ENCODE results near the gene FOXC2.

Gene FOXC2

DNA sequence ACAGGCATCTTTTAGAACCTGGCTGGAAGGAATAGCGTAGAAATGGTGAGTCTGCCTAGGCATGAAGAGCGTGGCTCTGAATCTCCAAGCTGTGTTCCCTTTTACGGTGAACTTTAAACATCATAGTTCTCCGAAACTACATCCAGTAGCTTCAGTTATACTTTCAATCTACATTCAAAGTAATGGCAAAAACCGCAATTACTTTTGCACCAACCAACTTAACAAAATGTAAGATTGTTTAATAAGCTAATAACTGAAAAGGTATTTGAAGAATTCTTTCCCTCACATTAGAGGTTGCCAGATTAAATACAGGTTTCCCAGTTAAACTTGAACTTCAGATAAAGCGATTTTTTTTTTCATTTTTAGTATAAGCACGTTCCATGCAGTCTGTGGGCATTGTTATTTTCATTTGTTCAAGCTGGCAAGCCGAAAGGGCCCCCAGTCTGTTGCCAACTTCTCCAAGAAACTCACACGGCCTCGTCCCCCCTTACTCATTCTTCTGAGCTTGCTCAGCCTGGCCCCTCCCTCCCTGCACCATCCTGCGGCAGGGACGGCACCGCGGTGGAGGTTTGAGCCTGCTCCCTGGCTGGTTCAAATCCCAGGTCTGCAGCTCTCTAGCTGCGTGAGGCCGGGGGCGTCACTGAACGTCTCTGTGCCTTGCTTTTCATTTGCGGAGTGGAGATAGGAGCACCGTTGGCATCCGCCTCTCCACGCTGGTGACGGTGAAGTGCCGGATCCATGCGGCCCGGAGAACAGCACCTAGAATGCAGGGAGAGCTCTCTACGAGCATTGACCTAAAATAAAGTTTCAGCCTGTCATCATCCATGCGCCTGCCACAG is 8.1 kb upstream of the FOXC2 start:
- DNase-seq: no peak

DNA sequence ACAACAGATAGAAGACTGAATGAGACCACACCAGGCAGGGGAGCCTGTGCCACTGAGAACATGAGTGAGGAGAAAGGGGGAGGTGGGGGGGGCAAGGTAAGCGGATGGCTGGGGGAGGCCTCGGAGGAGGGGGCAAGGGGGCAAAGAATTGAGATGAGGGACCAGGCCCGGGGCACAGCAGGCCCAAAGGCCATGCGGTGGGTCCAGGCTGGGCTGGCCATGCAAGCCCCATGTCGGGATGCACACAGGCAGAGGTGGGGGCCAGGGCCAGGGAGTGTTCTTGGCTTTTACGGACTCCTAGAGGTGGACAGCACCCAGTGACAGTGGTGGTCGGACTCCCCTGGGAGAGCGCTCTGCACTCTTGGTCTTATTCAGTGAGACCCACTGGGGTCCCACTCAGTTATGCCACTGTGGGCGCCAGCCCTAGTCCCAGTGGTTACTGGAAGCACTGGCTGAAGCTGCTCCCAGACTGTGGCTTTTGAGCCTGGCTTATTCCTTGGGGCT is 6.8 kb upstream of the FOXC2 start:
- DNase-seq: no peak

GRCh38 chr16:86562356-86562755 is 4.3 kb upstream of the FOXC2 start:
- no peak for DNase-seq

DNA sequence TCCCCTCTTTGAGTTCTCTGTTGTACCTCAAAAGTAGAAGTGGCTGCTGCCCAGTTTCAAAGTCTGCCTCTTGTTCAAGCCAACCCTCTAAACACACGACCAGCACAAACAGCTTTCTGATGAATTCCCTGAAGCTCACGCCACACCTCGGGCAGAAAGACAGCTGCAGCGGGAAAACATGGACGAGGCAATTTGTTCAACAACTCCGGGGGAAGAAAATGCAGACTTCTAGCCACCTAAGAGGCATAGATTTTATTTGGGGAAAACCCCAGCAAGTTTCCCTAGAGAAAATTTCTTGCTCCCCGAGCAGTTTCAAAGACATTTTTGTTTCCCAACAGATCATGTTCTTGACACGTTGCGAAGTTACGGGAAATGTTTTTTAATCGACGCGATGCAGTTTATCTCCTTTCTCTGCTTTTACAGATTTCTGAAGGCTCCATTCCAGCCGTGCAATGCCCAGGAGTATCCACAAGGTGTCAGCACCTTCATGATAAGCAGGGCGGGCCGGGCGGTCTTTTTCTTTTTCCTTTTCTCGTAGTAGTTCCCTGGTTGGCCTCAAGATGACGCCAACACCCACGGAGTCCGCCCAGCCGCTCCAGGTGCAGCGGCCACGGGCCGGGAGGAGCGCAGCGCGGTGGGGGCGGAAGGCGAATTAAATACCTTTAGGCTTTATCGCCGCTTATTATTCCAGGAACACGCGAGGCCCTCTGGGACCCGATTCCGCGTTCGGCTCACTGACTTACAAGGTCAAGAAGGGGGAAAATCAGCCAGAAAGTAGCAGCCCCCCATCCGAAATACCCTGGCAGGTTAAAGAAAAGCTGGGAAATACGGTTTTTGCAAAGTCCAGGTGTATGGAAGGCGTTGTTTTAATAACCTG is 2.9 kb upstream of the FOXC2 start:
- peak; percentile 83 for DNase-seq

- DNase-seq: no peak
These were observed 1.4 kb upstream of the FOXC2 start for GRCh38 chr16:86565181-86565631.

DNA sequence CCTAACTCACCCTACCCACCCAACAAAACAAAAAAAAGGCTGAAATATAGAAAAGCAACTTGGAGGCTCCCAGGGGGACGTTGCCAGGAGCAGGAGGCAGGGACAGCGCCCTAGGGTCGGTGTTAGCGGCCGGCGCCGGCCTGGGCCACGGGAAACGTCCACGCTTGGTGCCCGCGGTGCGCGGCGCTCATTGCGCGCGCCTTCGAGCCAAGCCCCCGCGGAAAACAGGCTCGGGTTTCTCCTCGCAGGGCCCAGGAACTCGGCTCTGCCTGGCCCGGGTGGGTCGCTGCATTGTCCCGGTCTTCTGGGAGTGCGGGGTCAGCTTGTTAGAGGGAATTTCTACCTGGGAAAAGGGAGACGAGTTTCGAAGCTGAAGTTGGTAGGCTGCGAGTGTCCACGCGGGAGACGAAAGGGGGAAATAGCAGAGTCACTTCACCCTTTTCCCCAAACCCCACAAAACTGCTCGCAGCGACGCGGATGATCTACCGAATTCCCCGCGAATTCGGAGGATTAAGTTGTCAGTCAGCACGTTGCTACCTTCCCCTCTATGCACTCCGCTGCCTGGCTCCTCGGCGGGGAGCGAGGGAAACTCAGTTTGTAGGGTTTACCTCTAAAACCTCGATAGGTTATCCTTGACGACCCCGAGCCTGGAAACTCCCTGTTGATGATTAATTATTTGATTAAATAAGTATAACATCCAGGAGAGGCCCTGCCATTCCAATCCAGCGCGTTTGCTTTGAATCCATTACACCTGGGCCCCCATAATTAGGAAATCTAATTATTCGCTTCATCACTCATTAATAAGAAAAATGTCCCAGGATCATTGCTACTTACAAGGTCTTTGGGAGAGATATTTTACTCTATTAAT is 751 bp upstream of the FOXC2 start:
- no peak for DNase-seq

DNA sequence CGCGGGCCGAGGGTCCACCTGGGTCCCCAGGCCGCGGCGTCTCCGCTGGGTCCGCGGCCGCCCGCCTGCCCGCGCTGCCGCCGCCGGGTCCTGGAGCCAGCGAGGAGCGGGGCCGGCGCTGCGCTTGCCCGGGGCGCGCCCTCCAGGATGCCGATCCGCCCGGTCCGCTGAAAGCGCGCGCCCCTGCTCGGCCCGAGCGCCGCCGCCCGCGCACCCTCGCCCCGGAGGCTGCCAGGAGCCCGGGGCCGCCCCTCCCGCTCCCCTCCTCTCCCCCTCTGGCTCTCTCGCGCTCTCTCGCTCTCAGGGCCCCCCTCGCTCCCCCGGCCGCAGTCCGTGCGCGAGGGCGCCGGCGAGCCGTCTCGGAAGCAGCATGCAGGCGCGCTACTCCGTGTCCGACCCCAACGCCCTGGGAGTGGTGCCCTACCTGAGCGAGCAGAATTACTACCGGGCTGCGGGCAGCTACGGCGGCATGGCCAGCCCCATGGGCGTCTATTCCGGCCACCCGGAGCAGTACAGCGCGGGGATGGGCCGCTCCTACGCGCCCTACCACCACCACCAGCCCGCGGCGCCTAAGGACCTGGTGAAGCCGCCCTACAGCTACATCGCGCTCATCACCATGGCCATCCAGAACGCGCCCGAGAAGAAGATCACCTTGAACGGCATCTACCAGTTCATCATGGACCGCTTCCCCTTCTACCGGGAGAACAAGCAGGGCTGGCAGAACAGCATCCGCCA is 504 bp downstream of the FOXC2 start:
- DNase-seq: no peak

- no peak for DNase-seq
These were observed 1.3 kb downstream of the FOXC2 start for GRCh38 chr16:86567701-86568581.

DNA sequence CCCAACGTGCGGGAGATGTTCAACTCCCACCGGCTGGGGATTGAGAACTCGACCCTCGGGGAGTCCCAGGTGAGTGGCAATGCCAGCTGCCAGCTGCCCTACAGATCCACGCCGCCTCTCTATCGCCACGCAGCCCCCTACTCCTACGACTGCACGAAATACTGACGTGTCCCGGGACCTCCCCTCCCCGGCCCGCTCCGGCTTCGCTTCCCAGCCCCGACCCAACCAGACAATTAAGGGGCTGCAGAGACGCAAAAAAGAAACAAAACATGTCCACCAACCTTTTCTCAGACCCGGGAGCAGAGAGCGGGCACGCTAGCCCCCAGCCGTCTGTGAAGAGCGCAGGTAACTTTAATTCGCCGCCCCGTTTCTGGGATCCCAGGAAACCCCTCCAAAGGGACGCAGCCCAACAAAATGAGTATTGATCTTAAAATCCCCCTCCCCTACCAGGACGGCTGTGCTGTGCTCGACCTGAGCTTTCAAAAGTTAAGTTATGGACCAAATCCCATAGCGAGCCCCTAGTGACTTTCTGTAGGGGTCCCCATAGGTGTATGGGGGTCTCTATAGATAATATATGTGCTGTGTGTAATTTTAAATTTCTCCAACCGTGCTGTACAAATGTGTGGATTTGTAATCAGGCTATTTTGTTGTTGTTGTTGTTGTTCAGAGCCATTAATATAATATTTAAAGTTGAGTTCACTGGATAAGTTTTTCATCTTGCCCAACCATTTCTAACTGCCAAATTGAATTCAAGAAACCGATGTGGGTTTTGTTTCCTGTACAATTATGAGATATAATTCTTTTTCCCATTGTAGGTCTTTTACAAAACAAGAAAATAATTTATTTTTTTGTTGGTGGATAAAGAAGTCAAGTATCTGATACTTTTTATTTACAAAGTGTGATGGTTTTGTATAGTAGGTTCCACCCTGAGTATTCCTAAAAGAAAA is 2.3 kb downstream of the FOXC2 start:
- DNase-seq: no peak

- no peak for DNase-seq
These were observed 3.2 kb downstream of the FOXC2 start for GRCh38 chr16:86569701-86570447.

DNA sequence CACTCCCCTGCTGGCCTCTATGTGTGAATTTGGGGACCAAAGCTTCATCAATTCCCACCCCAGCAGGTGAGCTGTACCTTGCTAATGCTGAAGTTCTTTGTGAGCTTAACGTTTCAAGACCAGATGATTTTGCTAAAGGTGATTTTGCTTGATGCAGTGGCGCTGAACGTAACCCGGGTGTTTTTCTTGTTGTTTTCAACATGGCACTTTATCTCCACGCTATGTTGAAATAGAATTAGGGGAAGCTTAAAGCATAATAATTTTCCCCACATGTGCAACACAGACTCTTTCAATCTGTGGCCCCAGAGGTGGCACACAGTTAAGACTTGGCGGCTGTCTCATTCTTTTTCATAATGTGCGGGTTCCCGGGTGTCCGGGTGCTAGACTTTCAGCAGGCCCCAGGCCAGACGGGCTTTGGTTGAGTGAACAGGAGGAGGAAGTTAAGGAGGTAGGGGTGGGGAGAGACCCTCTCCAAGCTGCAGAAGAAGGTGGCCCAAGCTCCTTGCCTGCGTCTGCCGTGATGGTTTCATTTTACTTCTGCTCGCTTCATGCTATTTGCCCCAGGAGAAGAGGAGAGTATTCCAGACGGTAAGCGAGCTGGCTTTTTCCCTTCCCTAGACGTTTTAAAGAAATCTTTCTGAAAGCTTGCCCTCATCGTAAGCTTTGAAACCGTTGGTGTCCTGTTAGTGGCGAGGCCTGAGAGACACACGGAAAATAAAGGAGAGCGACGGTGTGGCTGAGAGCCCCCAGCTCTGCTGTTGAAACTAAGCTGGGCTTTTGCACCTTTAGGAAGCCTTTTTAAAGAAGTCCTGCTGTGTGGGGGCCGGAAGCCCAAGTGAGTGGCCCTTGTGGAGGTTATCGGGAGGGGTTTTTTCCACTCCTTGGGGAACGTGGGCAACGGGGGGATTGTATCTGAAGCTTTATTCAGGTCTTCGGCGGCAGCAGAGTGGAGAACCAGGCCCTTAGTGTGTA is 4.2 kb downstream of the FOXC2 start:
- DNase-seq: no peak

DNA sequence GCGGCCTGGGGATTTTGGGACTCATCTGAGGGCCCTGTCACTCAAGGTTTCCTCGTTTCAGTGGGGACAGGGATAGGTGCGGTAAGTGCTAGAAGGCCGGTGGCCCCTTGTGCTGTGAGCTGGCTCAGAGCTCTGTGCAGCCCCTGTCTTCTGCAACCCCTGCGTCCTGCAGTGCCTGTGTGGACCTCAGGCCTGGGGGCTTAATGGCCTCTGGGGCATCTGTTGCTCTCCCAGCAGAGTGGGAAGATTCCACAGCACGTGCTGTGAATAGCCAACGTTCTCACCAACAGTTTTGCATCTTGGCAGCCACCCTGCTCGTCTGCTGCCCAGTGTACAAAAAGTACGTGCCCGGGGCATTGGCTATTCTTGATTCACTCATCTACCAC is 4.9 kb downstream of the FOXC2 start:
- DNase-seq: no peak

DNA sequence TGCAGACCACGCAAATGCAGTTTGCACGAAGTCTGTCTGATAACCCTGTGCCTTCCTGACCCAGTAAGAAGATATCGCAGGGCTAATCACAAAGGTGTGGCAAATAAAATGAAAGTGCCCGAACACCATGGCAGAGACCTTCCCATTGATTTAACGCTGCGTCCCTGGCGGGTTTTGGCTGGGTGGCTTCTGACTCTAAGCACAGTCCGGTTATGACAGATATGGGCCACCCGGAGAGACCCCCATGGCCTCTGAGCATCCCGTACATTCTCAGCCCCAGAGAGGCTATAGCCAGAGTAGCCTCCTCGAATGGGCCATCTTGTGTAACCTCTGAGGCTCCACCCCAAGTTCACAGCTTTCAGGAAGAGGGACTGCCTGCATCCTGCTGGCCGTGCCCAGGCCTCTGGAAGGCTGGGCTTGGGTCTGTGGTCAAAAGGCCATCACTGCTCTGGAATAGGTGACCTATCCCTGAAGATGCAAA is 5.5 kb downstream of the FOXC2 start:
- no peak for DNase-seq

- no peak for DNase-seq
These were observed 6.0 kb downstream of the FOXC2 start for GRCh38 chr16:86572606-86573005.

DNA sequence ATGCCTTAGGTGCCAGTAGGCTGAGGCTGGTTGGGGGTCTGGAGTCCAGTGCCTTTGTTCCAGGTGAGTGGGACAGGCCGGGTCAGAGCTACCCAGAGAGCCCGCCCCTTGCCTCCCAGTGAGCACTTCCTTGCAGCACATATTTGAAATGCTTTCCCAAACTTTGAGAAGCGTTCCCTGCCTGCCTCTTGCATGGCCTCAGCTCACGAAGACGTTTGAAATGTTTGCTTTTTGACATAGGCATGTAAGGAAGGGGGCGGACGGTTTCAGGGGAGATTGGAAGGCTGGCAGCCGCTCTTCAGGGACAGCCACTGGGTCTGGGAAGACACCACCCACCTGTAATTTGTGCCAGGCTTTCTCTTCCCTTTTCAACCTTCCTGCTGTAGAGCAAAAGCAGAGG is 6.6 kb downstream of the FOXC2 start:
- DNase-seq: no peak

- no peak for DNase-seq
These were observed 7.2 kb downstream of the FOXC2 start for GRCh38 chr16:86573646-86574508.

GRCh38 chr16:86574646-86575045 is 8.0 kb downstream of the FOXC2 start:
- no peak for DNase-seq
